GM12873 (cell line): ENCODE measurements around the gene CSF1R.

Experiments
- CTCF ChIP-seq: IDR thresholded peaks from 2 replicates; pipeline ENCODE4 v1.5.1; 2012; ENCODE audit warnings: low read depth, mild to moderate bottlenecking, moderate library complexity, low read length, control low read depth; ENCODE audit not compliant: insufficient read depth; ENCODE audit errors: missing control alignments

CSF1R gene

GRCh38 chr5:150085950-150086715, at the start of gene CSF1R:
TSS of gene CSF1R (minus strand) at chr5:150086554. CDS start at chr5:150086427, 127 bp downstream.
- TF ChIP-seq CTCF, result no peak

- TF ChIP-seq CTCF, result no peak
Measured at GRCh38 chr5:150135557-150136304, 49.4 kb upstream of the CSF1R start.

- no peak for TF ChIP-seq CTCF
Measured at GRCh38 chr5:150134198-150134588, 47.8 kb upstream of the CSF1R start.

GRCh38 chr5:150133581-150134197, 47.3 kb upstream of the CSF1R start:
- no peak for TF ChIP-seq CTCF

GRCh38 chr5:150132740-150133139, 46.4 kb upstream of the CSF1R start:
- TF ChIP-seq CTCF, result no peak

DNA sequence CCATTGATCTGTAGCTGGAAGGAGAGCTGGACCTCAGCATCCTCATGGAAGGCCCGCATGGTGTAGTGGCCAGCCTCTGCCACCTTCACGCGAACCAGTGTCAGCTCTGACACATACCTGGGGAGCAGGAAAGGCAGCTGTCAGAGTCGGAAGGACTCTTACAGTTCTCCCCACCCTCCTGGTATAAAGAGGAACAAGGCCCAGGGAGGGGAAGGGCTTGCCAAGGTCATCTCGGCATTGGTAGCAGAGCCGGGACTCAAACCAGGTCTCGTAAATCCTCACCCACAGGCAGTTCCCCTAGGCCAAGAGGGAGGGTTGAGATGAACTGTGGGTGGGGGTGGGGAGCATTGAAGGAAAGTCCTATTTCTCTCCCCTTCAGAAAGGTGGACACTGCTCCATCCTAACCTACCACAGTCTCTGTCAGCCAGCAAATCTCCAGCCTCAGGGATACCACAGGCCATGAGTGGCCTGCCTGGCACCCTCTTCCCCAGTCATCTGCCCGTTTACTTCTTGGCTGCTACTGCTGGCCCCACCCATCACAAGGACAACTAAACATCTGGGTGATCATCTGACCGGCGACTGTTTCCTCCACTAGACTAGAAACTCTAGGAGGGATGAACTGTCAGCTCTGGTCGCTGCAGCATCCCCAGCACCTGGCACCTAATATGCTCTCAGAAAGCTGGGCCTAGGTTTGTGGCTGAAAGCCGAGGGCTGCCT, 45.8 kb upstream of the CSF1R start:
- no peak for TF ChIP-seq CTCF
